ENCODE data around the gene FHAD1. TPM values are rescaled to one million over a fixed set of nuclear protein-coding genes. Genes with fewer than 3 reads are reported as not detected.

Gene FHAD1
- total RNA-seq, 1 donor from 2014 or later: 1.3 TPM

DNA sequence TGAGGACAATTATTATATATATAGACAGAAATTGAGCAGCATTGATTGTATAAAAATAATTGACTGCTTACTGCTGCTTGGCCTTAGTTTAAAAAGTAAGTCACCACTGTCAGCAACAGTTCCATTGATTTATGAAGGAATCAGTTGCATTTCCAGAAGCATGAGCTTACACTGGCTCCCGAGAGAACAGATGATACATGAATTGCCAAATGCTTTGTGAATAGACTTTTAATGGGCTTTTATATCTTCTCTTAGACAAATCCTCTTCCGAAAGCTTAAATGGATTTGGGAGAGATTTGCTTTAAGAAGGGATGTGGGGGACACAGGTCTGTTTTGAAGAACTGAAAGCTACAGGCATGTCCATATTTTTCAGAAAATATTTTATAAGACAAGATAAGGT, 7.5 kb downstream of the FHAD1 start:
- Mint-ChIP-seq H3K9me3 (no peaks in the 10 kb centered on the region), H3K27ac (no peak overlapping the region), H3K4me1 (peaks cover 5% of the 10 kb centered on the region), H3K27me3 (ENCODE audit: low read depth) (peaks cover 39% of the 10 kb centered on the region), H3K4me3 (no peak overlapping the region), H3K36me3 (no peaks in the 10 kb centered on the region)
- DNase-seq (ENCODE audit: low spot score in 2 of 2, unreplicated experiment in 2 of 2): no peak
- TF ChIP-seq, protein P1, sequence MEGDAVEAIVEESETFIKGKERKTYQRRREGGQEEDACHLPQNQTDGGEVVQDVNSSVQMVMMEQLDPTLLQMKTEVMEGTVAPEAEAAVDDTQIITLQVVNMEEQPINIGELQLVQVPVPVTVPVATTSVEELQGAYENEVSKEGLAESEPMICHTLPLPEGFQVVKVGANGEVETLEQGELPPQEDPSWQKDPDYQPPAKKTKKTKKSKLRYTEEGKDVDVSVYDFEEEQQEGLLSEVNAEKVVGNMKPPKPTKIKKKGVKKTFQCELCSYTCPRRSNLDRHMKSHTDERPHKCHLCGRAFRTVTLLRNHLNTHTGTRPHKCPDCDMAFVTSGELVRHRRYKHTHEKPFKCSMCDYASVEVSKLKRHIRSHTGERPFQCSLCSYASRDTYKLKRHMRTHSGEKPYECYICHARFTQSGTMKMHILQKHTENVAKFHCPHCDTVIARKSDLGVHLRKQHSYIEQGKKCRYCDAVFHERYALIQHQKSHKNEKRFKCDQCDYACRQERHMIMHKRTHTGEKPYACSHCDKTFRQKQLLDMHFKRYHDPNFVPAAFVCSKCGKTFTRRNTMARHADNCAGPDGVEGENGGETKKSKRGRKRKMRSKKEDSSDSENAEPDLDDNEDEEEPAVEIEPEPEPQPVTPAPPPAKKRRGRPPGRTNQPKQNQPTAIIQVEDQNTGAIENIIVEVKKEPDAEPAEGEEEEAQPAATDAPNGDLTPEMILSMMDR (IDR thresholded peaks at IDR 0.05; ENCODE audit: unreplicated experiment): no peak

DNA sequence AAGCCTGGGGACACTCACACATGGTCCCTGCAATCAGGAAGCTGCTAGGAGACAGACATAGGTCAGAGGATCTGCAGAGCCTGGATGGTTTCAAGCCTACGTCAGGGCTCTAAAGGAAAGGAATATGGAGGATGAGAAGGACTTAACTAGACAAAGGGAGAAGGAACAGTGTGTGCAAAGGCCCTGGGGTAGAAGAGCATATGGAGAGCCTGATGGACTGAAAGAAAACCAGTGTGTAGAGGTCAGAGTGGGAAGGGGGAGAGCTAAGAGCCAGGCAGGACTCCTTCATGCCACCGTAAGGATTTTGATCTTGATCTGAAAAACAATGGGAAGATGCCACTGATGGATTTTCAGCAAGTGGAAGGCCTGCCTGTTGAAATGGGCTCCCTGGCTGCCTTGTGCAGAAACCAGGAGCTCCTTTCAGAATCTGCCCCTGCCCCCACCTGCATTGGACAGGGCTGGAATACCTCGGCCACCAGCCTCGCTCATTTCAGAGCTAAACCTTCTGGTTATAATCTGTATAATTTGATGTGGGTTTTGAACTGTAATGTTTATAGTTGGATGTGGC, 8.6 kb downstream of the FHAD1 start:
- Mint-ChIP-seq H3K4me1 (peaks cover 5% of the 10 kb centered on the region), H3K27ac (no peak overlapping the region), H3K9me3 (no peaks in the 10 kb centered on the region), H3K4me3 (no peak overlapping the region), H3K36me3 (no peaks in the 10 kb centered on the region), H3K27me3 (ENCODE audit: low read depth) (peaks cover 30% of the 10 kb centered on the region)
- DNase-seq (ENCODE audit: low spot score in 2 of 2, unreplicated experiment in 2 of 2): no peak
- TF ChIP-seq, protein P1 (IDR thresholded peaks at IDR 0.05; ENCODE audit: unreplicated experiment): no peak

- TF ChIP-seq, protein P1 (IDR thresholded peaks at IDR 0.05; ENCODE audit: unreplicated experiment): no peak
- Mint-ChIP-seq H3K27me3 (ENCODE audit: low read depth) (peaks cover 28% of the 10 kb centered on the region), H3K9me3 (no peaks in the 10 kb centered on the region), H3K4me3 (no peak overlapping the region), H3K36me3 (no peaks in the 10 kb centered on the region), H3K27ac (no peak overlapping the region), H3K4me1 (peaks cover 5% of the 10 kb centered on the region)
- no peak for DNase-seq (ENCODE audit: low spot score in 2 of 2, unreplicated experiment in 2 of 2)
Measured at GRCh38 chr1:15256584-15256983, 9.6 kb downstream of the FHAD1 start.

GRCh38 chr1:15257309-15257708, 10.3 kb downstream of the FHAD1 start:
- TF ChIP-seq, protein P1 (IDR thresholded peaks at IDR 0.05; ENCODE audit: unreplicated experiment): no peak
- DNase-seq (ENCODE audit: low spot score in 2 of 2, unreplicated experiment in 2 of 2): no peak
- peaks cover 5% of the 10 kb centered on the region for H3K4me1 Mint-ChIP-seq
- no peak overlapping the region for H3K4me3 Mint-ChIP-seq
- H3K27me3 Mint-ChIP-seq (ENCODE audit: low read depth): peaks cover 26% of the 10 kb centered on the region
- no peaks in the 10 kb centered on the region for H3K9me3 Mint-ChIP-seq
- no peaks in the 10 kb centered on the region for H3K36me3 Mint-ChIP-seq
- H3K27ac Mint-ChIP-seq: no peak overlapping the region

DNA sequence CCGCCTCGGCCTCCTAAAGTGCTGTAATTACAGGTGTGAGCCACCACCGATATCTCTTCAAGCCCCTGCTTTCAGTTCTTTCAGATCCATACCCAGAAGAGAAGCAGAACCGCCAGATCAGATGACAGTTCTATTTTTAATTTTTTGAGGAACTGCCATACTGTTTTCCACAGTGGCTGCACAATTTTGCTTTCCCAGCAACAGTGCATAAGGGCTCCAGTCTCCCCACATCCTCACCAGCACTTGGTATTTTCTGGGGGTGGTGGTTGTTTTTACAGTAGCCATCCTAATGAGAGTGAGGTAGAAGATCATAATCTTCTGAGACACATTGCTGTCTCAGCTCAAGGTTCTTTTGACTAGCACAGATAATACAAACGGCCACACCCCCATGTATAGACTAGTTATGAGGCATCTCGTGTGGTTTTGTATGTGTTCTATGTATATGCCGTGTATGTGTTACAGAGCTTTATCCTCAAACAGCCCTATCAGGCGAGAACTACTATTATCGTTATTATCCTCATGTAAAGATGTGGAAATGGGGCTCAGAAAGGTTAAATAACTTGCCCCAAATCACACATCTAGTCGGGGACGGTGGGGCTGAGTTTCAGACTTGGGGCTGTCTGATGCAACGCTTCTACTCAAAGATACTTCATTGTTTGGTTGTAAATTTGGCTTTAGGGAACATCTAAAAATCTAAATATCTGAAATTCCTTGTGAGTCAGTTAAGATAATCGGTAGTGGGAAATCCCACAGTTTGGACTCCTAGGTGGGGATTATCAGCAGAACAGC, 12.0 kb downstream of the FHAD1 start:
- DNase-seq (ENCODE audit: low spot score in 2 of 2, unreplicated experiment in 2 of 2): no peak
- Mint-ChIP-seq H3K27ac (no peak overlapping the region), H3K4me1 (peaks cover 5% of the 10 kb centered on the region), H3K9me3 (no peaks in the 10 kb centered on the region), H3K4me3 (no peak overlapping the region), H3K27me3 (ENCODE audit: low read depth) (peaks cover 21% of the 10 kb centered on the region), H3K36me3 (no peaks in the 10 kb centered on the region)
- TF ChIP-seq, protein P1 (IDR thresholded peaks at IDR 0.05; ENCODE audit: unreplicated experiment): no peak
